ENCODE data around the gene SIN3B. TPM values are rescaled to one million over a fixed set of nuclear protein-coding genes. Genes with fewer than 3 reads are reported as not detected.

SIN3B gene
- total RNA-seq, 1 experiment from 2014 or later = 49.7 TPM

- H3K4me1 Mint-ChIP-seq (ENCODE audit: low read depth, unreplicated experiment) = no peaks in the 10 kb centered on the region
- no peak for DNase-seq
- no peak for TF ChIP-seq CTCF (IDR thresholded peaks at IDR 0.05; ENCODE audit: unreplicated experiment)
- H3K9me3 Mint-ChIP-seq (ENCODE audit: low read depth, unreplicated experiment) = no peaks in the 10 kb centered on the region
- H3K36me3 Mint-ChIP-seq (ENCODE audit: insufficient read depth, unreplicated experiment) = no peaks in the 10 kb centered on the region
- no TSS peak for BruUV-seq (replicated peaks)
- peaks cover 11% of the 10 kb centered on the region for H3K27me3 Mint-ChIP-seq (ENCODE audit: unreplicated experiment)
- no peak overlapping the region for H3K27ac Mint-ChIP-seq (ENCODE audit: unreplicated experiment)
- CTCF ChIA-PET = no interaction called here
- intact Hi-C loops (cut with micrococcal nuclease; ENCODE audit: unreplicated experiment) = loop anchor here (10.0 kb wide), 1 partner anchor 178 kb away; the partner anchor contains the start of gene NWD1
- H3K4me3 Mint-ChIP-seq (ENCODE audit: low read depth, unreplicated experiment) = no peak overlapping the region
Measured at GRCh38 chr19:16892868-16893685, 63.9 kb downstream of the SIN3B start.

DNA sequence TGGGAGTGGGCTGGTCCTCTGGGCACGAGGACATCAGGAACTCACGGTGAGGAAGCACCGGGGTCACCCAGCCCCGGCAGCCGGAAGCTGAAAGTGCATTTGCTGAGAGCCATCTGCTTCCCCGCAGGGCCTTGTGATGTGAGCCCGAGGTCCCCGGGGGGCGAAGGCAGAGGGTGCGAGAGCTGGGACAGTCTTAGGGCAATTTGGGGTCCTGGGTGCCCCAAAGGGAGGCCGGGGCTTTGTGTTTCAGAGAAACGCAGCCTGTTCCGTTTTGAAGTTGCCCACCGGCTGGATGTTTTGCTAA lies 64.4 kb downstream of the SIN3B start:
- intact Hi-C loops (cut with micrococcal nuclease; ENCODE audit: unreplicated experiment) = loop anchor here (10.0 kb wide), 1 partner anchor 179 kb away; the partner anchor contains the start of gene NWD1
- H3K27ac Mint-ChIP-seq (ENCODE audit: unreplicated experiment) = no peak overlapping the region
- BruUV-seq (replicated peaks) = no TSS peak
- no peaks in the 10 kb centered on the region for H3K9me3 Mint-ChIP-seq (ENCODE audit: low read depth, unreplicated experiment)
- CTCF ChIA-PET = no interaction called here
- H3K27me3 Mint-ChIP-seq (ENCODE audit: unreplicated experiment) = peaks cover 11% of the 10 kb centered on the region
- no peaks in the 10 kb centered on the region for H3K4me1 Mint-ChIP-seq (ENCODE audit: low read depth, unreplicated experiment)
- peaks cover 4% of the 10 kb centered on the region for H3K36me3 Mint-ChIP-seq (ENCODE audit: insufficient read depth, unreplicated experiment)
- no peak for TF ChIP-seq CTCF (IDR thresholded peaks at IDR 0.05; ENCODE audit: unreplicated experiment)
- no peak overlapping the region for H3K4me3 Mint-ChIP-seq (ENCODE audit: low read depth, unreplicated experiment)
- no peak for DNase-seq

DNA sequence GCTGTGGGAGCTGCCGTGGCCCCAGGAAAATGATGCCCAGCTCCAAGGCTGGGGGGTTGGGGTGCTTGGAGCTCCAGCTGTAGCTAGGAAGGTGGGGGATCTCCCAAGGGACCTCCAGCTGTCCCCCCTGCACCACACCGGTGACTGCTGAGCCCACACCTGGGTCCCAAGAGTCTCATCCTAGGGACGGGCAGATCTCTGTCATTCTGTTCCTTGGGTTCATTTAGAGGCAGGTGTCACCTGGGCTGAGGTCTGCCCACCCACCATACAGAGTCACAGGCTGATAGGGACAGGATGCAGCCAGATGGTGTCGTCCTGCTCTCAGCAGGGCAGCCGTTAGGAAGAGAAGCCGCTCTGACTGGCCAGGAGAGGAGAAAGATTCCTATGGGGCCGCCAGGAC lies 64.9 kb downstream of the SIN3B start:
- H3K4me1 Mint-ChIP-seq (ENCODE audit: low read depth, unreplicated experiment) = no peaks in the 10 kb centered on the region
- no TSS peak for BruUV-seq (replicated peaks)
- H3K4me3 Mint-ChIP-seq (ENCODE audit: low read depth, unreplicated experiment) = no peak overlapping the region
- peaks cover 6% of the 10 kb centered on the region for H3K36me3 Mint-ChIP-seq (ENCODE audit: insufficient read depth, unreplicated experiment)
- intact Hi-C loops (cut with micrococcal nuclease; ENCODE audit: unreplicated experiment) = loop anchor here (10.0 kb wide), 1 partner anchor 179 kb away; the partner anchor contains the start of gene NWD1
- CTCF ChIA-PET = no interaction called here
- no peaks in the 10 kb centered on the region for H3K9me3 Mint-ChIP-seq (ENCODE audit: low read depth, unreplicated experiment)
- H3K27ac Mint-ChIP-seq (ENCODE audit: unreplicated experiment) = no peak overlapping the region
- H3K27me3 Mint-ChIP-seq (ENCODE audit: unreplicated experiment) = peaks cover 11% of the 10 kb centered on the region
- no peak for DNase-seq
- TF ChIP-seq CTCF (IDR thresholded peaks at IDR 0.05; ENCODE audit: unreplicated experiment) = no peak

DNA sequence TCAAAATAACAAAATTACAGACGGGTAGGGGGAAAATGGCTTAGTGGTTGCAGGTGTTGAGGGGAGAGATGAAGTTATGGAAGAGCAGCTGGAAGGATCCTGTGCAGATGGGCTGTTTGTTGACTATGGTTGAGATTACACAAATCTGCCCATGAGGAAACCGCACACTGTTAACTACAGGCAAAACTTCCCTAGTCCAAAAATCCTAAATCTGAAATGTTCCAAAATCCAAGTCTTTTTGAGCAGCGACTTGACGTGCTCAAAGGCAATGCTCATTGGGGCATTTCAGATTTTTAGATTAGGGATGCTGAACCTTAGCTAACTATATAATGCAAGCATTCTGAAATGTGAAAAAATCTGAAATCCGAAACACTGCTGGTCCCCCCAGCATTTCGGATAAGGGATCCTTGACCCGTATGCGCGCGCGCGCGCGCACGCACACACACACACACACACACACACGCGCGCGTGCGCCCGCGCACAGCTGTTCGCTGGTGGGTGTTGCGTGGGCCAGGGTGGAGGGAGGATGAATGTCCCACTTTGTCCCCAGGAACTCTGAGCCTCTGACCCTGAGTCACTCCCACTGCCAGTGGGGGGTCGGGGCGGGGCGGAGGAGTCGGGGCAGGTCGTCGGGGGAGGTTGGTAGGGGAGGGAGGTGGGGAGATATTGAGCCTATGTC lies 66.4 kb downstream of the SIN3B start:
- Mint-ChIP-seq H3K36me3 (ENCODE audit: insufficient read depth, unreplicated experiment) (peaks cover 13% of the 10 kb centered on the region), H3K27me3 (ENCODE audit: unreplicated experiment) (peaks cover 11% of the 10 kb centered on the region), H3K4me3 (ENCODE audit: low read depth, unreplicated experiment) (peak overlapping the region; percentile 50), H3K27ac (ENCODE audit: unreplicated experiment) (peak overlapping the region; percentile 19), H3K4me1 (ENCODE audit: low read depth, unreplicated experiment) (no peaks in the 10 kb centered on the region), H3K9me3 (ENCODE audit: low read depth, unreplicated experiment) (no peaks in the 10 kb centered on the region)
- intact Hi-C loops (cut with micrococcal nuclease; ENCODE audit: unreplicated experiment) = loop anchor here (10.0 kb wide), 1 partner anchor 181 kb away; the partner anchor contains the start of gene NWD1
- TF ChIP-seq CTCF (IDR thresholded peaks at IDR 0.05; ENCODE audit: unreplicated experiment) = no peak
- BruUV-seq (replicated peaks) = no TSS peak
- no peak for DNase-seq
- CTCF ChIA-PET = interaction anchor here (0.5 kb wide), 1 partner anchor 335 kb away, joined by 5 read pairs; no protein-coding TSS in a partner anchor
